ENCODE measurements around the gene PTGER3. TPM values are rescaled to one million over a fixed set of nuclear protein-coding genes. Genes with fewer than 3 reads are reported as not detected.

The PTGER3 gene
- total RNA-seq, 4 donors from 2014 or later, result 5.8 to 20.7 (median 14.5) TPM

GRCh38 chr1:70966018-70966638 lies 81.5 kb downstream of the PTGER3 start:
- H3K9me3 ChIP-seq, result no peaks in the 10 kb centered on the region
- H3K4me3 ChIP-seq, result no peak overlapping the region
- H3K36me3 ChIP-seq, result no peaks in the 10 kb centered on the region
- WGBS, 2 donors (ENCODE audit: low coverage in 1 of 2), result 55 to 60% methylated on average over 1 to 2 of the region's 2 CpGs
- ATAC-seq, result no peak
- H3K4me1 ChIP-seq, result no peaks in the 10 kb centered on the region
- H3K27me3 ChIP-seq, result no peaks in the 10 kb centered on the region
- TF ChIP-seq CTCF (IDR thresholded peaks at IDR 0.05) (peak in 2 of 4 experiments; percentile 11 to 13), EP300 (IDR thresholded peaks at IDR 0.05) (no peak), POLR2A (IDR thresholded peaks at IDR 0.05) (no peak)
- no peak overlapping the region for H3K27ac ChIP-seq

- no peaks in the 10 kb centered on the region for H3K36me3 ChIP-seq
- H3K4me1 ChIP-seq, result no peaks in the 10 kb centered on the region
- TF ChIP-seq POLR2AphosphoS5 (IDR thresholded peaks at IDR 0.05), result no peak
- TF ChIP-seq POLR2A (IDR thresholded peaks at IDR 0.05), result no peak
- TF ChIP-seq CTCF (IDR thresholded peaks at IDR 0.05), result no peak
- TF ChIP-seq EP300 (IDR thresholded peaks at IDR 0.05), result no peak
- no peak overlapping the region for H3K4me3 ChIP-seq
- 88% methylated on average over 1 of the region's 6 CpGs; no CpG with 5 or more reads in 1 of the 2 donors for WGBS, 2 donors (ENCODE audit: low coverage in 1 of 2)
- H3K9me3 ChIP-seq, result peaks cover 0 to 8% (median 0%) of the 10 kb centered on the region in 3 donors
- H3K27me3 ChIP-seq, result no peaks in the 10 kb centered on the region
- no peak for ATAC-seq
- no peak overlapping the region for H3K27ac ChIP-seq
These were observed 84.2 kb downstream of the PTGER3 start for GRCh38 chr1:70963374-70963773.

GRCh38 chr1:70961374-70961975 lies 86.1 kb downstream of the PTGER3 start:
- Histone ChIP-seq H3K27ac (no peak overlapping the region), H3K36me3 (no peaks in the 10 kb centered on the region), H3K4me3 (no peak overlapping the region), H3K9me3 (peaks cover 0 to 8% (median 0%) of the 10 kb centered on the region in 3 donors), H3K4me1 (peaks cover 0 to 3% (median 0%) of the 10 kb centered on the region in 3 donors), H3K27me3 (no peaks in the 10 kb centered on the region)
- TF ChIP-seq POLR2A (IDR thresholded peaks at IDR 0.05) (no peak), EP300 (IDR thresholded peaks at IDR 0.05) (no peak), CTCF (IDR thresholded peaks at IDR 0.05) (no peak), POLR2AphosphoS5 (IDR thresholded peaks at IDR 0.05) (no peak)
- WGBS, 2 donors (ENCODE audit: low coverage in 1 of 2), result 47 to 57% methylated on average over 1 of the region's 1 CpG
- ATAC-seq, result peak; percentile 36

GRCh38 chr1:70948396-70949017 lies 99.1 kb downstream of the PTGER3 start:
- ATAC-seq, result no peak
- no peaks in the 10 kb centered on the region for H3K27me3 ChIP-seq
- H3K4me1 ChIP-seq, result no peaks in the 10 kb centered on the region
- H3K27ac ChIP-seq, result no peak overlapping the region
- TF ChIP-seq CTCF (IDR thresholded peaks at IDR 0.05) (no peak), POLR2A (IDR thresholded peaks at IDR 0.05) (no peak), EP300 (IDR thresholded peaks at IDR 0.05) (no peak)
- H3K4me3 ChIP-seq, result no peak overlapping the region
- WGBS, 2 donors (ENCODE audit: low coverage in 1 of 2), result 82 to 83% methylated on average over 5 of the region's 5 CpGs
- H3K36me3 ChIP-seq, result no peaks in the 10 kb centered on the region
- H3K9me3 ChIP-seq, result no peaks in the 10 kb centered on the region

GRCh38 chr1:70947835-70948234 lies 99.8 kb downstream of the PTGER3 start:
- TF ChIP-seq POLR2AphosphoS5 (IDR thresholded peaks at IDR 0.05), result no peak
- no peak for TF ChIP-seq CTCF (IDR thresholded peaks at IDR 0.05)
- no peak for TF ChIP-seq EP300 (IDR thresholded peaks at IDR 0.05)
- no peak for TF ChIP-seq POLR2A (IDR thresholded peaks at IDR 0.05)
- ATAC-seq, result no peak
- Histone ChIP-seq H3K4me3 (no peak overlapping the region), H3K27ac (no peak overlapping the region), H3K27me3 (no peaks in the 10 kb centered on the region), H3K9me3 (no peaks in the 10 kb centered on the region), H3K36me3 (no peaks in the 10 kb centered on the region), H3K4me1 (no peaks in the 10 kb centered on the region)
- WGBS, 2 donors (ENCODE audit: low coverage in 1 of 2), result 83 to 89% methylated on average over 1 to 2 of the region's 2 CpGs

All from gastroesophageal sphincter (tissue), 4 donors.